ENCODE results near the gene AZU1.

The AZU1 gene

GRCh38 chr19:855566-856120, 28.0 kb downstream of the AZU1 start:
- DNase-seq (ENCODE audit: low spot score): no peak

- no peak for DNase-seq (ENCODE audit: low spot score)
These were observed 30.6 kb downstream of the AZU1 start for GRCh38 chr19:858284-858683.

GRCh38 chr19:858868-859843, 31.5 kb downstream of the AZU1 start, which contains the start of gene CFD:
Gene CFD (plus strand): TSS chr19:859664. CDS start chr19:859690, 26 bp downstream.
- DNase-seq (ENCODE audit: low spot score): no peak

- DNase-seq (ENCODE audit: low spot score): no peak
These were observed 33.6 kb downstream of the AZU1 start for GRCh38 chr19:861141-861755.

GRCh38 chr19:861756-862580, 34.3 kb downstream of the AZU1 start:
- DNase-seq (ENCODE audit: low spot score): no peak

- DNase-seq (ENCODE audit: low spot score): no peak
These were observed 35.1 kb downstream of the AZU1 start for GRCh38 chr19:862581-863314.

- no peak for DNase-seq (ENCODE audit: low spot score)
These were observed 35.6 kb downstream of the AZU1 start for GRCh38 chr19:863315-863620.

- no peak for DNase-seq (ENCODE audit: low spot score)
These were observed 39.2 kb downstream of the AZU1 start for GRCh38 chr19:866769-867300.

- no peak for DNase-seq (ENCODE audit: low spot score)
These were observed 39.7 kb downstream of the AZU1 start for GRCh38 chr19:867301-867793.

- DNase-seq (ENCODE audit: low spot score): no peak
These were observed 40.3 kb downstream of the AZU1 start for GRCh38 chr19:867855-868457.

- DNase-seq (ENCODE audit: low spot score): no peak
These were observed 41.0 kb downstream of the AZU1 start for GRCh38 chr19:868458-869244.

GRCh38 chr19:869245-870177, 41.9 kb downstream of the AZU1 start:
- peak; percentile 75 for DNase-seq (ENCODE audit: low spot score)

GRCh38 chr19:870314-870713, 42.7 kb downstream of the AZU1 start:
- no peak for DNase-seq (ENCODE audit: low spot score)

GRCh38 chr19:870963-871401, 43.3 kb downstream of the AZU1 start:
- no peak for DNase-seq (ENCODE audit: low spot score)

- no peak for DNase-seq (ENCODE audit: low spot score)
These were observed 44.0 kb downstream of the AZU1 start for GRCh38 chr19:871446-872265.

GRCh38 chr19:872266-872951, 44.8 kb downstream of the AZU1 start:
- peak; percentile 69 for DNase-seq (ENCODE audit: low spot score)

GRCh38 chr19:873084-873483, 45.4 kb downstream of the AZU1 start:
- DNase-seq (ENCODE audit: low spot score): peak; percentile 53
